IPS-15b (cell line): ENCODE results near the gene TWF2.
"Not testable (repeated sequence)": the region's sequence is repeated elsewhere in the genome, so short reads cannot be mapped to it uniquely, and the experiment has no call there.

Source experiments
- H3K27me3 ChIP-seq: one replicate; pipeline ENCODE4 v1.6.1; 2013; ENCODE audit warnings: low read length; ENCODE audit not compliant: control insufficient read depth, insufficient read depth
- H3K36me3 ChIP-seq: one replicate; pipeline ENCODE4 v1.6.1; 2013; ENCODE audit warnings: low read length; ENCODE audit not compliant: control insufficient read depth, insufficient read depth
- H3K4me1 ChIP-seq: one replicate; pipeline ENCODE4 v1.6.1; 2013; ENCODE audit warnings: mild to moderate bottlenecking, low read length; ENCODE audit not compliant: control insufficient read depth, insufficient read depth
- H3K4me3 ChIP-seq: one replicate; pipeline ENCODE4 v1.5.1; 2013; ENCODE audit warnings: low read depth, low read length
- H3K9ac ChIP-seq: one replicate; pipeline ENCODE4 v1.6.1; 2013; ENCODE audit warnings: low read depth, mild to moderate bottlenecking, low read length
- H3K9me3 ChIP-seq: one replicate; pipeline ENCODE4 v1.6.1; 2013; ENCODE audit warnings: mild to moderate bottlenecking, low read length; ENCODE audit not compliant: control insufficient read depth, insufficient read depth

Gene TWF2

DNA sequence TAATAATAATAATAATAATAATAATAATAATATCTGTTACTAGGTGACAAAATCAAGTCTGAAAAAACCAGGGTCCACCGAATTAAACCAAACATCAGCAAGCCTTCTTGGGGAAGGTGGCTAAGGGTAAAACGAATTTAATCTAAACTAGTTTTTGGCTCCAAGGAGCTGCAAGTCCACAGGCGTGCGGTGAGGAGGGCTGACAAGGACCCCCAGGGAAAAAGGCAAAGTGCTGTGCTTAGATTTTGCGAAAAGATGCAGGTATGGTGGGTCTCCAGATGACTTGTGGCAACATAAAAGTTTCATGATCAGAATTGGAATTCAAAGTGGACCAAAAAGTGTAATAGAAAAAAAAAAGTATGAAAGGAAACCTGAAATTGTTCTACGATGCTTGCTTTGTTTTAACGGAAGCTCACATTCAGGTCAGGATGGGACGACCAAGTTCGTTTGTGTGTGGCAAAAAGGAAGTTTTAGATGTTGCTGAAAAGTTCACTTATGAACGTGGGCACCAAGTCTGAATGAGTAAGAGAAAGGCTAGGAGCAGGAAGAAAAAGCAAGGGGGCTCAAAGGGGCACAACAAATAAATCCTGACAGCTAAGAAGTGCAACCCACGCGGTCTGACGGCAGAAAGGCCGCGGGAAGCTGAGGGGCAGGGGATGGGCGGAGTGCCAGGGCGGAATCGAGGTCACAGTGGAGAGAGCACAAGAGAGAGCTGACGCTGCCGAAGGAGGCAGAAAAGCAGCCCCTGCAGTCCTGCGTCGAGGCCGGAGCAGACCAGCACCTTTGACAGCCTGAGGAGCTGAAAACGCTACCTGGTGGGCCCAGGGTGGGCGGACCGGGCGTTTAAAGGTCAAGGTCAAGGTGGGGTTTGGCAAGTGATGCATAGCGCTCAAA lies 38.4 kb upstream of the TWF2 start:
- Histone ChIP-seq H3K27me3 (no peaks in the 10 kb centered on the region), H3K4me1 (peaks cover 7% of the 10 kb centered on the region), H3K36me3 (no peaks in the 10 kb centered on the region), H3K9ac (peak overlapping the region; percentile 88), H3K4me3 (peak overlapping the region; percentile 95), H3K9me3 (no peaks in the 10 kb centered on the region)

DNA sequence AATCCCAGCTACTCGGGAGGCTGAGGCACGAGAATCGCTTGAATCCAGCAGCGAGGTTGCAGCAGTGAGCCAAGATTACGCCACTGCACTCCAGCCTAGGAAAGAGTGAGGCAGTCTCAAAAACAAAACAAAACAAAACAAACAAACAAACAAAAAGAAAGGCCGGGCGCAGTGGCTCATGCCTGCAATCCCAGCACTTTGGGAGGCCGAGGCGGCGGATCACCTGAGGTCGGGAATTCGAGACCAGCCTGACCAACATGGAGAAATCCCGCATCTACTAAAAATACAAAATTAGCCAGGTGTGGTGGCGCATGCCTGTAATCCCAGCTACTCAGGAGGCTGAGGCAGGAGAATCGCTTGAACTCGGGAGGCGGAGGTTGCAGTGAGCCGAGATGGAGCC lies 35.8 kb upstream of the TWF2 start:
- not testable (repeated sequence) for H3K27me3 ChIP-seq, H3K9me3 ChIP-seq, H3K36me3 ChIP-seq, H3K9ac ChIP-seq, H3K4me3 ChIP-seq, H3K4me1 ChIP-seq

DNA sequence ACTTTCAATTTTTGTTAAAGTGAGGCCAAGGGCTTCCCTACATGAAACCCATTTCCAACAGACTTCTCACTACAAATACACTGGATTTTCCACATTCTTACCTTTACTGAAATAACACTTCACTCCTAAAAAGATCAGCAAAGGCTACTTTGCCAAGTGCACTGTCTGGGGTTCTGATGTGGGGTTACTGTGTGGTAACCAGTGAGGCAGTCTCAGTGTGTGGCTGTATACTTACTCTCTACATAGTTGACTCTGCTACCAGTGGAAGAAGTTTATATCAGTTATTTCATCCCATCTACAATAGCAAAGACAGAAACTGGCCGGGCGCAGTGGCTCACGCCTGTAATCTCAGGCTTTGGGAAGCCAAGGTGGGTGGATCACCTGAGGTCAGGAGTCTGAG lies 33.9 kb upstream of the TWF2 start:
- H3K9me3 ChIP-seq = no peaks in the 10 kb centered on the region
- no peaks in the 10 kb centered on the region for H3K27me3 ChIP-seq
- no peak overlapping the region for H3K4me3 ChIP-seq
- peaks cover 4% of the 10 kb centered on the region for H3K4me1 ChIP-seq
- H3K9ac ChIP-seq = no peak overlapping the region
- peaks cover 9% of the 10 kb centered on the region for H3K36me3 ChIP-seq

DNA sequence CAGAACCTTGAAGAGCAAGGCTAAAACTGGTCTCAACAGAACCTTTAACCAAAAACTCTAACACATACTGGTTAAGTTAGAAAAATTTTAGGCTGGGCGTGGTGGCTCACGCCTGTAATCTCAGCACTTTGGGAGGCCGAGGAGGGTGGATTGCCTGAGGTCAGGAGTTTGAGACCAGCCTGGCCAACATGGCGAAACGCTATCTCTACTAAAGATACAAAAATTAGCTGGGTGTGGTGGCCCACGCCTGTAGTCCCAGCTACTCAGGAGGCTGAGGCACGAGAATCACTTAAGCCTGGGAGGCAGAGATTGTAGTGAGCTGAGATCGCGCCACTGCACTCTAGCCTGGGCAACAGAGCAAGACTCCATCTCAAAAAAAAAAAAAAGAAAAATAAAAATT lies 33.2 kb upstream of the TWF2 start:
- H3K4me3 ChIP-seq, H3K9me3 ChIP-seq, H3K36me3 ChIP-seq, H3K9ac ChIP-seq, H3K27me3 ChIP-seq, H3K4me1 ChIP-seq: not testable (repeated sequence)

DNA sequence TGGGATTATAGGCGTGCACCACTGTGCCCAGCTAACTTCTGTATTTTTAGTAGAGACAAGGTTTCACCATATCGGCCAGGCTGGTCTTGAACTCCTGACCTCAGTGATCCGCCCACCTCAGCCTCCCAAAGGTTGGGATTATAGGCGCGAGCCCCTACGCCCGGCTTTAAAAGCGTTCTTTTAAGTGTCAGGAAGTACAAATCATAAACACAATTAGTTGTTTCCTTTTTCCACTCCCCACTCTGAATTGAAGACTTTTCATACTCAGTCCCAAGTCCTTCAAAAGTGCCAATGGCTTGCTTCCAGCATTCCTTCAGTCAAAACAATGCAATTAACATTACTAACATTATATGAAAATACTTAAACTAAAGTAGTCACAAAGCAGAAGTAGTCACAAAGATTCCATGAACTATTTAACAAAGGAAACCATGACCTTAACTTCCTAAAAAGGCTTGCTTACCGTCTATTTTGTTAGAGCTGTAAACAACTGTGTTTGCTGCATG lies 31.3 kb upstream of the TWF2 start:
- H3K4me1 ChIP-seq = no peaks in the 10 kb centered on the region
- H3K9ac ChIP-seq = no peak overlapping the region
- H3K4me3 ChIP-seq = no peak overlapping the region
- no peaks in the 10 kb centered on the region for H3K27me3 ChIP-seq
- H3K36me3 ChIP-seq = peaks cover 13% of the 10 kb centered on the region
- H3K9me3 ChIP-seq = no peaks in the 10 kb centered on the region

DNA sequence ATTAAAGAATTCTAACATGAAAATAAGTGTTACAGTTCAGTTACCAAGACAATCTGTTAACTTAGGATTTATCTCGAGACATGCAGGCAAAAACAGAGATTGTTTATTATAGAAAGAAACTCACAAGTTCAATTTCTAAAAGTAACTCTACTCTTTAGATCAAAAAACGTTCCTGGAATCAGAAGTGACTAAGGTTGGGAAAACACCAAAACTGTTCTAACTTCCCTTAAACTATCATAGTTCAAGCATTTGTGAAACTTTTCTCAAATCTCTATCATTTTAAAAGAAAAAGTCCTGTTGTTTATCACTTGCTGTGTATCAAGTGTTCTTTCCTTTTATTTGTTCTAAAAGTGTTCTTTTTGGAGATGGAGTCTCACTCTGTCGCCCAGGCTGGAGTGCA lies 30.8 kb upstream of the TWF2 start:
- H3K4me3 ChIP-seq = no peak overlapping the region
- no peak overlapping the region for H3K9ac ChIP-seq
- H3K9me3 ChIP-seq = no peaks in the 10 kb centered on the region
- H3K27me3 ChIP-seq = no peaks in the 10 kb centered on the region
- H3K36me3 ChIP-seq = peaks cover 13% of the 10 kb centered on the region
- H3K4me1 ChIP-seq = no peaks in the 10 kb centered on the region

DNA sequence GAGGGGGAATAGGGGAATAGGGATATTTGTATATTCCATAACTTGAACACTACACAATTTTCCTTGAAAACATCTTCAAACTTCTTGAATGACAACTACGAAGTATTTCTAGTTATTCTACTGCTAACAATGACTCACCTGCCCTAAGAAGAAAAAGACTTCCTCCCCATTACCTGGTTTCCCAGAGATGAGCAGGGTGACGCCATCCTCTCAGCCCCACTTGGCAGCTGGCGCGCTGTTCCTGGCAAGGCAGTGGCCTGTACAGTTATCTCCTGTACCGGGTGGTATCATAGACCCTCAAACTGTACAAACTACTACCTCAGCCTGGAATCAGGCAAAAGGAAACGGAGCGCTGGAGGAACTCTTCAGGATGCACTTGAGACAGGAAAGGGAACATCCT lies 29.1 kb upstream of the TWF2 start:
- no peaks in the 10 kb centered on the region for H3K27me3 ChIP-seq
- no peaks in the 10 kb centered on the region for H3K9me3 ChIP-seq
- H3K4me3 ChIP-seq = no peak overlapping the region
- H3K4me1 ChIP-seq = no peaks in the 10 kb centered on the region
- H3K9ac ChIP-seq = no peak overlapping the region
- peaks cover 25% of the 10 kb centered on the region for H3K36me3 ChIP-seq

DNA sequence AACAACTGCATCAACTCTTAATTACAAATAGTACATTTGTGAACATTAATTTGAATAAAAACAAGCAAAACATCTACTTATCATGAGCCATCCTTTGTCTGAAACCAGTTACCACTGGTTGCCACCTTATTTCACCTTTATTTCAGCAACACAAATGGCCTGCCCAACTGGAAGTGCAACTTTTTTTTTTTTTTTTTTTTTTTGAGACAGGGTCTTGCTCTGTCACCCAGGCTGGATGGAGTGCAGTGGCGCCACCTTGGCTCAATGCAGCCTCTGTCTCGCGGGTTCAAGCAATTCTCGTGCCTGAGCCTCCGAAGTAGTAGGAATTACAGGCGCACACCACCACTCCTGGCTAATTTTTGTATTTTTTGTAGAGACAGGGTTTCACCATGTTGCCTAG lies 26.4 kb upstream of the TWF2 start:
- Histone ChIP-seq H3K4me3 (no peak overlapping the region), H3K36me3 (peaks cover 32% of the 10 kb centered on the region), H3K4me1 (no peaks in the 10 kb centered on the region), H3K9ac (no peak overlapping the region), H3K9me3 (no peaks in the 10 kb centered on the region), H3K27me3 (no peaks in the 10 kb centered on the region)

DNA sequence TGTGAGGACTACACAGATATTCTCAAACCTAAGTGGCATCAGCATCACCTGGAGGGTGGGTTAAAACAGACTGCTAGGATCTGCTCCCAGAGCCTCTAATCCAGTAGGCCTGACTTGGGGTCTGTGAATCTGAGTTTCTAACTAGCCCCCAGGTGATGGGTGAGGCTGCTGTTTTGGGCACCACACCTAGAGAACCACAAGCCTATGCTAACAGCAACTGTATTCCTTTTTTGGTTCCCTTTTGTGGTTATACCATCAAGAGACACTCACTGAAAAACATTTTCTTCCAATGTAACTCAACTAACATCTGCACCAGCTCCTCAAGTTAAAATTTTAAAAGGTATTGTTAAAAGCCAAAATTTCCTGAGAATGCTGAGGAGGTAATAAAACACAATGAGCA lies 23.5 kb upstream of the TWF2 start:
- peaks cover 48% of the 10 kb centered on the region for H3K36me3 ChIP-seq
- no peaks in the 10 kb centered on the region for H3K27me3 ChIP-seq
- H3K9me3 ChIP-seq = no peaks in the 10 kb centered on the region
- H3K4me1 ChIP-seq = no peaks in the 10 kb centered on the region
- no peak overlapping the region for H3K9ac ChIP-seq
- no peak overlapping the region for H3K4me3 ChIP-seq

DNA sequence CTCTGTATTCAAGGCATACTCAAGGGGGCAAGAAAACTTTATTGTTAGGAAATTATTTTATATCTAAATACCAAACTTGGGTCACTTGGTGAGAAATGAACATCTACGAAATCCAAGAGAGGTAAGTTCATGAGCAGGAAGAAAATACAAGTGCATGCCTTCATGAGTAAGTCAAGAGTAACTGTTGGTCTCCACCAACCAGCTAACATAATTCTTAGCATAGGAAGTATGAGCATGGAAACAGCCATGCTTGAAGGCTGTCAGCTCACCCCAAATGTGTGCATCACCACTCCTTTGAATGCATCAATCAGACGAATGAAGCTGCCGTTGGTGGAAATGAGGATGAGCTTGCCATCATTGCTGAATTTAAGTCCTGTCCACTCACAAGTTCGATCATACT lies 20.5 kb upstream of the TWF2 start:
- Histone ChIP-seq H3K9me3 (no peaks in the 10 kb centered on the region), H3K27me3 (no peaks in the 10 kb centered on the region)

DNA sequence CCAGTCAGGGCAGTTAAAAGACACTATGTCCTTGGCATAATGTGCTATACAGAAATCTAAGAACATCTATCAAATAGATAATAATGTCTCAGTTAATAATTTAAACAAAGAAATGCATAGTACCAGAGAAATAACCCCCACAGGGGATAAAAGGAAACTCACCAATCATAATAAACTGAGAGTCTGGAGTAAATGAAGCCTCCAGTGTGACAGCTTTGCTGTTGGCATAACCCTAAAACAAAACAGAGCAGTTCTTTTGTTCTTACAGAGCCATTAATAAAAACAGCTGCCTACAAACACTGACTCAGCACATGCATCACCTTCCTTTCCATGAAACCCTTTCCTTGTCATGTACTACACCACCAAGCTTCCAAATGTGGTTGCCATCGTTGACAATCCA lies 20.1 kb upstream of the TWF2 start:
- Histone ChIP-seq H3K4me1 (no peaks in the 10 kb centered on the region), H3K36me3 (peaks cover 57% of the 10 kb centered on the region), H3K9me3 (no peaks in the 10 kb centered on the region), H3K9ac (no peak overlapping the region), H3K27me3 (no peaks in the 10 kb centered on the region), H3K4me3 (no peak overlapping the region)

More for the DNA sequence above, 20.5 kb upstream of the TWF2 start:
- H3K9ac ChIP-seq = no peak overlapping the region
- H3K36me3 ChIP-seq = peaks cover 60% of the 10 kb centered on the region
- H3K4me1 ChIP-seq = no peaks in the 10 kb centered on the region
- H3K4me3 ChIP-seq = no peak overlapping the region

DNA sequence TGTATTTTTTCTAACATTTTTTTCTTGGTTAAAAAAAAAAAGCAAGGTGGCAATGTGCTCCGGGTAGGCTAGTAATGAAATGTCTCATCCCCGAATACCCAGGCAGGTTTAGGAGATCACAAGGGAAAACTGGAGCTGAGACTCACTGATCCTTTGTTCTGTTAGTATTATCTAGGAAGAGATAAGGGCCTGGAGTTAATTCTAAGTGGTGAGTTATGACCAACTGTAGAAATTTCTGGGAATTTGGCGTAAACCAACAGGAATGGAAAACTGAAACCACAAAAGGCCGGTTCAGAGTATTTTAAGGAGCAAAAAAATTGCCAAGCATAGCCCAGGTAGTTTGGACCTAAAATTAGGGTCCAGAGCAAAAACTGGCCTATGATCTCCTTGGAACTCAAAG lies 19.0 kb upstream of the TWF2 start:
- no peaks in the 10 kb centered on the region for H3K4me1 ChIP-seq
- peaks cover 54% of the 10 kb centered on the region for H3K36me3 ChIP-seq
- no peak overlapping the region for H3K4me3 ChIP-seq

More for the DNA sequence above, 19.0 kb upstream of the TWF2 start:
- Histone ChIP-seq H3K9ac (no peak overlapping the region), H3K27me3 (no peaks in the 10 kb centered on the region), H3K9me3 (no peaks in the 10 kb centered on the region)
